ENCODE results near the gene TCF7L2. TPM values are rescaled to one million over a fixed set of nuclear protein-coding genes. Genes with fewer than 3 reads are reported as not detected.

TCF7L2 gene
- total RNA-seq, 2 experiments from 2014 or later: 0.26 to 0.42 TPM

GRCh38 chr10:113023017-113023416 is 73.0 kb downstream of the TCF7L2 start:
- ChIA-PET POLR2A (no interaction called here), CTCF (no interaction called here)
- no peaks in the 10 kb centered on the region for H3K9me3 Mint-ChIP-seq (ENCODE audit: insufficient read depth)
- ATAC-seq: no peak
- no peaks in the 10 kb centered on the region for H3K4me1 Mint-ChIP-seq (ENCODE audit: low read depth)
- H3K36me3 Mint-ChIP-seq (ENCODE audit: low read depth): no peaks in the 10 kb centered on the region
- no peak for DNase-seq
- H3K27ac Mint-ChIP-seq: no peak overlapping the region
- H3K4me3 Mint-ChIP-seq: no peak overlapping the region
- H3K27me3 Mint-ChIP-seq (ENCODE audit: low read depth): peaks cover 20% of the 10 kb centered on the region

GRCh38 chr10:113024930-113025329 is 74.9 kb downstream of the TCF7L2 start:
- DNase-seq (no peak), ATAC-seq (no peak)
- Mint-ChIP-seq H3K9me3 (ENCODE audit: insufficient read depth) (no peaks in the 10 kb centered on the region), H3K4me3 (no peak overlapping the region), H3K27me3 (ENCODE audit: low read depth) (peaks cover 24% of the 10 kb centered on the region), H3K27ac (no peak overlapping the region), H3K36me3 (ENCODE audit: low read depth) (no peaks in the 10 kb centered on the region), H3K4me1 (ENCODE audit: low read depth) (no peaks in the 10 kb centered on the region)
- POLR2A ChIA-PET: no interaction called here
- CTCF ChIA-PET: no interaction called here

GRCh38 chr10:113025487-113025886 is 75.4 kb downstream of the TCF7L2 start:
- DNase-seq: no peak
- Mint-ChIP-seq H3K27me3 (ENCODE audit: low read depth) (peaks cover 24% of the 10 kb centered on the region), H3K27ac (no peak overlapping the region), H3K36me3 (ENCODE audit: low read depth) (no peaks in the 10 kb centered on the region), H3K9me3 (ENCODE audit: insufficient read depth) (no peaks in the 10 kb centered on the region), H3K4me3 (no peak overlapping the region), H3K4me1 (ENCODE audit: low read depth) (no peaks in the 10 kb centered on the region)
- ChIA-PET CTCF (no interaction called here), POLR2A (no interaction called here)
- no peak for ATAC-seq

- Mint-ChIP-seq H3K4me3 (no peak overlapping the region), H3K27ac (no peak overlapping the region), H3K27me3 (ENCODE audit: low read depth) (peaks cover 23% of the 10 kb centered on the region), H3K9me3 (ENCODE audit: insufficient read depth) (no peaks in the 10 kb centered on the region), H3K36me3 (ENCODE audit: low read depth) (no peaks in the 10 kb centered on the region), H3K4me1 (ENCODE audit: low read depth) (no peaks in the 10 kb centered on the region)
- DNase-seq: no peak
- ChIA-PET CTCF (interaction anchor here (1.0 kb wide), 1 partner anchor 82 kb away, joined by 3 read pairs; no protein-coding TSS in a partner anchor), POLR2A (no interaction called here)
- no peak for ATAC-seq
Observed at GRCh38 chr10:113026679-113027078, 76.6 kb downstream of the TCF7L2 start.

- ChIA-PET CTCF (interaction anchor here (1.0 kb wide), 1 partner anchor 82 kb away, joined by 3 read pairs; no protein-coding TSS in a partner anchor), POLR2A (no interaction called here)
- ATAC-seq (no peak), DNase-seq (no peak)
- Mint-ChIP-seq H3K4me1 (ENCODE audit: low read depth) (no peaks in the 10 kb centered on the region), H3K4me3 (no peak overlapping the region), H3K27ac (no peak overlapping the region), H3K9me3 (ENCODE audit: insufficient read depth) (no peaks in the 10 kb centered on the region), H3K27me3 (ENCODE audit: low read depth) (peaks cover 25% of the 10 kb centered on the region), H3K36me3 (ENCODE audit: low read depth) (no peaks in the 10 kb centered on the region)
Observed at GRCh38 chr10:113027230-113027573, 77.2 kb downstream of the TCF7L2 start.

GRCh38 chr10:113027574-113028455 is 77.8 kb downstream of the TCF7L2 start:
- Mint-ChIP-seq H3K9me3 (ENCODE audit: insufficient read depth) (no peaks in the 10 kb centered on the region), H3K4me1 (ENCODE audit: low read depth) (no peaks in the 10 kb centered on the region), H3K27me3 (ENCODE audit: low read depth) (peaks cover 22% of the 10 kb centered on the region), H3K27ac (no peak overlapping the region), H3K36me3 (ENCODE audit: low read depth) (no peaks in the 10 kb centered on the region), H3K4me3 (no peak overlapping the region)
- DNase-seq: no peak
- ATAC-seq: no peak
- POLR2A ChIA-PET: no interaction called here
- CTCF ChIA-PET: no interaction called here

GRCh38 chr10:113028456-113029440 is 78.7 kb downstream of the TCF7L2 start:
- Mint-ChIP-seq H3K27me3 (ENCODE audit: low read depth) (peaks cover 22% of the 10 kb centered on the region), H3K9me3 (ENCODE audit: insufficient read depth) (no peaks in the 10 kb centered on the region), H3K4me1 (ENCODE audit: low read depth) (no peaks in the 10 kb centered on the region), H3K36me3 (ENCODE audit: low read depth) (no peaks in the 10 kb centered on the region), H3K4me3 (no peak overlapping the region), H3K27ac (no peak overlapping the region)
- POLR2A ChIA-PET: no interaction called here
- CTCF ChIA-PET: no interaction called here
- DNase-seq: no peak
- no peak for ATAC-seq

- POLR2A ChIA-PET: interaction anchor here (0.6 kb wide), 1 partner anchor 59 kb away, joined by 3 read pairs; no protein-coding TSS in a partner anchor
Observed at GRCh38 chr10:113030453-113030852, 80.4 kb downstream of the TCF7L2 start.

GRCh38 chr10:113031147-113031546 is 81.1 kb downstream of the TCF7L2 start:
- ChIA-PET CTCF (no interaction called here), POLR2A (no interaction called here)
- H3K9me3 Mint-ChIP-seq (ENCODE audit: insufficient read depth): no peaks in the 10 kb centered on the region
- H3K4me1 Mint-ChIP-seq (ENCODE audit: low read depth): no peaks in the 10 kb centered on the region
- H3K27ac Mint-ChIP-seq: no peak overlapping the region
- H3K36me3 Mint-ChIP-seq (ENCODE audit: low read depth): no peaks in the 10 kb centered on the region
- DNase-seq: no peak
- ATAC-seq: no peak
- H3K4me3 Mint-ChIP-seq: no peak overlapping the region
- peaks cover 22% of the 10 kb centered on the region for H3K27me3 Mint-ChIP-seq (ENCODE audit: low read depth)

More at GRCh38 chr10:113030453-113030852, 80.4 kb downstream of the TCF7L2 start:
- Mint-ChIP-seq H3K4me1 (ENCODE audit: low read depth) (no peaks in the 10 kb centered on the region), H3K9me3 (ENCODE audit: insufficient read depth) (no peaks in the 10 kb centered on the region), H3K27ac (no peak overlapping the region), H3K36me3 (ENCODE audit: low read depth) (no peaks in the 10 kb centered on the region), H3K27me3 (ENCODE audit: low read depth) (peaks cover 22% of the 10 kb centered on the region), H3K4me3 (no peak overlapping the region)
- CTCF ChIA-PET: no interaction called here
- ATAC-seq (no peak), DNase-seq (no peak)

GRCh38 chr10:113033991-113034390 is 83.9 kb downstream of the TCF7L2 start:
- ATAC-seq (no peak), DNase-seq (no peak)
- no peak overlapping the region for H3K27ac Mint-ChIP-seq
- H3K27me3 Mint-ChIP-seq (ENCODE audit: low read depth): peaks cover 12% of the 10 kb centered on the region
- H3K4me1 Mint-ChIP-seq (ENCODE audit: low read depth): no peaks in the 10 kb centered on the region
- ChIA-PET POLR2A (no interaction called here), CTCF (no interaction called here)
- H3K9me3 Mint-ChIP-seq (ENCODE audit: insufficient read depth): no peaks in the 10 kb centered on the region
- no peaks in the 10 kb centered on the region for H3K36me3 Mint-ChIP-seq (ENCODE audit: low read depth)
- H3K4me3 Mint-ChIP-seq: no peak overlapping the region

- Mint-ChIP-seq H3K36me3 (ENCODE audit: low read depth) (no peaks in the 10 kb centered on the region), H3K9me3 (ENCODE audit: insufficient read depth) (no peaks in the 10 kb centered on the region), H3K4me1 (ENCODE audit: low read depth) (no peaks in the 10 kb centered on the region), H3K27ac (no peak overlapping the region), H3K4me3 (no peak overlapping the region), H3K27me3 (ENCODE audit: low read depth) (peaks cover 17% of the 10 kb centered on the region)
- DNase-seq (no peak), ATAC-seq (no peak)
- CTCF ChIA-PET: no interaction called here
- POLR2A ChIA-PET: no interaction called here
Observed at GRCh38 chr10:113035732-113036312, 85.8 kb downstream of the TCF7L2 start.

- POLR2A ChIA-PET: no interaction called here
Observed at GRCh38 chr10:113036619-113037018, 86.6 kb downstream of the TCF7L2 start.

More at GRCh38 chr10:113036619-113037018, 86.6 kb downstream of the TCF7L2 start:
- Mint-ChIP-seq H3K9me3 (ENCODE audit: insufficient read depth) (no peaks in the 10 kb centered on the region), H3K27ac (no peak overlapping the region), H3K27me3 (ENCODE audit: low read depth) (peaks cover 16% of the 10 kb centered on the region), H3K36me3 (ENCODE audit: low read depth) (no peaks in the 10 kb centered on the region), H3K4me1 (ENCODE audit: low read depth) (no peaks in the 10 kb centered on the region), H3K4me3 (no peak overlapping the region)
- ATAC-seq (no peak), DNase-seq (no peak)
- CTCF ChIA-PET: no interaction called here

Data from activated CD8-positive, alpha-beta T cell treated with anti-CD3 and anti-CD28 coated beads, Interleukin-2, amount 10 ng/mL, durations not matched to agents 7 days and 5 days (primary cell).